HG02623 (cell line): ENCODE measurements around the gene HCFC2.
"Not testable (repeated sequence)": the region's sequence is repeated elsewhere in the genome, so short reads cannot be mapped to it uniquely, and the experiment has no call there.

Experiments
- ATAC-seq: cut with Tn5 transposase; IDR thresholded peaks from one replicate; pipeline ENCODE4 v1.9.1; 2021; ENCODE audit warnings: moderate library complexity; ENCODE audit not compliant: unreplicated experiment

The HCFC2 gene

DNA sequence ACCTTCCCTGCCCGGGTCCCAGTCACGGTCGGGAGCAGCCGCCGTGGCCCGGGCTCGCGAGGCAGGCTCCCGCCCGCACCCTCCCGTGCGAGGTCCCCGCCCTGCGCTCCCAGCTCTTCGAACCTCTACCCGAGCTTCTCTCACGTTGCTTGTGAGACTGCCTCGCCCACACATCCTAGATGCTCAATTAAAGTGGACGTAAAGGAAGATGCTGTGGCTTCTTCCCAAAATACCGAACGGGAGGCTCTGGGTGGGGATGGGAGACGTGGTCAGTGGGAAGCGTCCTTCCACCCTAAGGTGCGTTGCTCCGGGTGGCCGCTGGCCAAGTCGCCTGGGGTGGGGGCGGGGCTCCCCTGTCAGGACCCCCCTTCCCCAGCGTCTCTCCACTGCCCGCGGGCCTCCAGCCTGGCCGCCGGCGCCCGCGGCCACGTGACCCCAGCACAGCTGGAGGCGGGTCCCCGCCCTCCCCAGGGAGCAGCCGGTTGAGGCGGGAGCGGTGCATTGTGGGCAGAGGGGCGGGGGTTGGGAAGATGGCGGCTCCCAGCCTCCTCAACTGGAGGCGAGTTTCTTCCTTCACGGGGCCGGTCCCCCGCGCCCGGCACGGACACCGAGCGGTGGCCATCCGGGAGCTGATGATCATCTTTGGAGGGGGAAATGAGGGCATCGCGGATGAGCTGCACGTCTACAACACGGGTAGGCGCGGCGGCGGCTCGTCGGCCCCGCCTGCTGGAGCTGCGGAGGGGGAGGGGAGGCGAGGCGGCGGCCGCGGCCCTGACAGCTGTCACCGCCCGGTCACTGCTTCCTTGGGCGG is at the start of gene HCFC2:
TSS of gene HCFC2 (plus strand) at position 501 of the 811 bp plus-strand sequence. CDS start at position 531, 30 bp downstream.
- peak; percentile 87 for ATAC-seq

DNA sequence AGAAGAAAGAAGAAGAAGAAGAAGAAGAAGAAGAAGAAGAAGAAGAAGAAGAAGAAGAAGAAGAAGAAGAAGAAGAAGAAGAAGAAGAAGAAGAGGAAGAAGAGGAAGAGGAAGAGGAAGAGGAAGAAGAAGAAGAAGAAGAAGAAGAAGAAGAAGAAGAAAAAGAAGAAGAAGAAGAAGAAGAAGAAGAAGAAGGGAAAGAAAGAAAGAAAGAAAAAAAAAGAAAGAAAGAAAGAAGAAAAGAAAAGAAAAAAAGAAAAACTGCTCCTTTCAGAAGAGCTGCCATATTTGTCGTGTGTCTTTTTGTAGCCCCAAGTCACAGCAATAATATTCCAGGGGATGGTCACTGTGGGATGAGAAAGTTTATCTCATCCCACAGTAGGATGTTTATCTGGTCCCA is 42.5 kb upstream of the HCFC2 start:
- ATAC-seq: not testable (repeated sequence)

DNA sequence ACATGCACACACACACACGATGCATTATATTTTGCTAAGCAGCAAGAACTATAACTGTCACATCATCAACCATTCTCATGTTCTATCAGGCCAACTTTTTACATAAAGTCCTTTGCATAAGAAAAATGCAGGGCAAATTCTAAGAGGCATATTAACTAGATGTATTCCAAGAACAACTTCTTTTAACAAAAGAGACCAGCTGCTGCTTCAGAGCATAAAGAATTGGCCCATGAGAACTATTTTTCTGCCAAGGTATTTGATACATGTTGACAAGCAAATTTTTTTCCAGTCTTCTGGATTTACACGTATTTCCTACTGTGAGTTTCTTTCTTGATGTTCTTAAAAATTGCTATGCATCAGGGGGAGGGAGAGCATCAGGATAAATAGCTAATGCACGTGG is 41.5 kb upstream of the HCFC2 start:
- no peak for ATAC-seq

DNA sequence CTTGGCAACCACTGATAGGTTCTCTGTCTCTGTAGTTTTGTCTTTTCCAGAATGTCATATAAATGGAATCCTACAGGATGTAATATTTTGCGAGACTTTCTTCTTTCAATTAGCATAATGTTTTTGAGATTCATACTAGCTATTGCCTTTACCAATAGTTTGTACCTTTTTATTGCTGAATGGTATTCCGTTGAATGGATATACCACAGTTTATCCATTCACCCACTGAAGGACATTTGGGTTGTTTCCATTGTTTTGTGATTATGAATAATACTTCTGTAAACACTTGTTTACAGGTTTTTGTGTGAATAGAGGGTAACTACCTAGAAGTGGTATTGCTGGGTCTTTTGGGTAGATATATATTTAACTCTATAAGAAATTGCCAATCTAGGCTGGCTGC is 40.6 kb upstream of the HCFC2 start:
- no peak for ATAC-seq

DNA sequence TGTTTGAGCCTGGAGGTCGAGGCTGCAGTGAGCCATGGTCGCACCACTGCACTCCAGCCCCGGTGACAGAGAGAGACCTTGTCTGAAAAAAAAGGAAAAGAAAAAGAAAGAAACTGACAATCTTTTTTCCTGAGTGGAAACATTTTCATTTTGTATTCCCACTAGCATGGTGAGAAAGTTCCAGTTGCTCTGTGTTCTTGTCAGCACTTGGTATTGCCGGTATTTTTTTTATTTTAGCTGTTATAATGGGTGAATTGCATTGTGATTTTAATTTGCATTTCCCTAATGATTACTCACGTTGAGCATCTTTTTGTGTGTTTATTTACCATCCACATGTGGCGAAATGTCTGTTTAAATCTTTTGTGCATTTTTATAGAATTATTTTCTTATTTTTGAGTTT is 40.0 kb upstream of the HCFC2 start:
- no peak for ATAC-seq

DNA sequence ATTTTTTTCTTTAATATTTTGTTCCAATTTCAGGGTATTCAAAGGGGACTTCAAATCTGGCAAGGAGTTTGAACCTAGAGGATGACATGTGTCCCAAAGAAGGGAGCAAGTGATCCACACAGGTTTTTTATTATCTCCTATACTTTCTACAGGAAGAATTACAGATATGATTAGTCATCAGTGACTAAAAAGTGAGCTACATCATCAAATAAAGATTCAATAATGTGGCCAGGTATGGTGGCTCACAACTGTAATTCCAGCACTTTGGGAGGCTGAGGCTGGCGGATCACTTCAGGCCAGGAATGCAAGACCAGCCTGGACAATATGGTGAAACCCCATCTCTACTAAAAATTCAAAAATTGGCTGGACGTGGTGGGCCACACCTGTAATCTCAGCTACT is 38.6 kb upstream of the HCFC2 start:
- no peak for ATAC-seq

DNA sequence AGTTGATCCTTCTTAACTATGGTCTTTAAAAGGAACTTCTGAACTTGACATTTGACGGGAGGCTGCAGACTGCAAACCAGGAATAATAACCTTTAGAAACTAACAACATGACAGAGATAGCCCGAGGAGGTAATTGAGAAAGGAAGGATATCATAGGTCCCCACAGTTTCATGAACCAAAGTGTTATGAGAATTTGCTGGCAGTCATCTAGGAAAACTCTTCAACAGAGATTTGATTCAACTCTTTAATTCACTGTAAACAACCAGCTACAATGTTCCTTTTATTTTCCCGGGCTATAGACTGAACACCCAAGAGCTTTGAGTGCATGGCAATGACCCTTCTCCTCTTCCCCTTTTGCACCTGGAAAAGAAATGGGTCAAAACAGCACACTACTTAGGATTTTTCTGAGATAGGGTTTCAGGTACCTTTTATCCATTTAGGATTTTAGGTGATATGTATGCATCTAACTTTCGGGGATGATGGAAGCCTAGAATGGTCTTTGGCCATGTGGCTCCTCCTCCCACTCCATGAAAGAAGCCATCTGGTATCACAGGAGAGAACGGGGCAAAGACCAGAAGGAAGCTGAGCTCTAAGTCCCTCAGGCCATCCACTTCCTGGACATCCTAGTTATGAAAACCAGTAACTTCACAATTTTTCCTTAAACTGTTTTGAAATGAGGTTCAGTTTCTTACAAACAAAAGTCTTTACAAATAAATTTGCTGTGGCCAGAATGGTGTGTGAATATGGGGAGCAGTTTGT is 37.3 kb upstream of the HCFC2 start:
- no peak for ATAC-seq

DNA sequence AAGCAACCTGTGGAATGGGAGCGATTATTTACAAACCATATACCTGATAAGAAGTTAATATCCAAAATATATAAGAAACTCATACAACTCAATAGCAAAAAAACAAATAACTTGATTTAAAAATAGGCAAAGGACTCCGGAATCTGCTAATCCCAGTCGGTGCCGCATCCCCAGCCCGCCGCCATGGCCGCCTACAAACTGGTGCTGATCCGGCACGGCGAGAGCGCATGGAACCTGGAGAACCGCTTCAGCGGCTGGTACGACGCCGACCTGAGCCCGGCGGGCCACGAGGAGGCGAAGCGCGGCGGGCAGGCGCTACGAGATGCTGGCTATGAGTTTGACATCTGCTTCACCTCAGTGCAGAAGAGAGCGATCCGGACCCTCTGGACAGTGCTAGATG is 33.7 kb upstream of the HCFC2 start:
- ATAC-seq: not testable (repeated sequence)

DNA sequence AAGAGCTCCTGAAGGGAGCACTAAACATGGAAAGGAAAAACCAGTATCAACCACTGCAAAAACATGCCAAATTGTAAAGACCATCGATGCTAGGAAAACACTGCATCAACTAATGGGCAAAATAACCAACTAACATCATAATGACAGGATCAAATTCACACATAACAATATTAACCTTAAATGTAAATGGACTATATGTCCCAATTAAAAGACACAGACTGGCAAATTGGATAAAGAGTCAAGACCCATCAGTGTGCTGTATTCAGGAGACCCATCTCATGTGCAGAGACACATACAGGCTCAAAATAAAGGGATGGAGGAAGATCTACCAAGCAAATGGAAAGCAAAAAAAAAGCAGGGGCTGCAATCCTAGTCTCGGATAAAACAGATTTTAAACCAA is 28.2 kb upstream of the HCFC2 start:
- not testable (repeated sequence) for ATAC-seq

DNA sequence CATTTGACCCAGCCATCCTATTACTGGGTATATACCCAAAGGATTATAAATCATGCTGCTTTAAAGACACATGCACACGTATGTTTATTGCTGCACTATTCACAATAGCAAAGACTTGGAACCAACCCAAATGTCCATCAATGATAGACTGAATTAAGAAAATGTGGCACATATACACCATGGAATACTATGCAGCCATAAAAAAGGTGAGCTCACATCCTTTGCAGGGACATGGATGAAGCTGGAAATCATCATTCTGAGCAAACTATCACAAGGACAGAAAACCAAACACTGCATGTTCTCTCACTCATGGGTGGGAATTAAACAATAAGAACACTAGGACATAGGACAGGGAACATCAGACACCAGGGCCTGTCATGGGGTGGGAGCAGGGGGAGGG is 24.6 kb upstream of the HCFC2 start:
- ATAC-seq: not testable (repeated sequence)

DNA sequence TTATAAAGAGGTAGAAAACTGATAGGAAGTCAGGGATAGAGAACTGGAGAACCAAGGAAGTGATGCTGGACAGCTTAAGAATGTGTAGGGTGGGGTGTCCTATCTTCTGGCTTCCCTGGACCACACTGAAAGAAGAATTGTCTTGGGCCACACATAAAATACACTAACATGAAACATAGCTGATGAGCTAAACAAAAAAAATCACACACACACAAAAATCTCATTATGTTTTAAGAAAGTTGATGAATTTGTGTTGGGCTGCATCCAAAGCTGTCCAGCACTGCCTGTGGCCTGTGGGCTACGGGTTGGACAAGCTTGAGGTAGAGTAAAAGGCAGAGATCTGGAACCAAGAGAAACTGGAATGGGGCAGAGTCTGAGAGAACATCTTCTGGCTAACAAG is 21.8 kb upstream of the HCFC2 start:
- ATAC-seq: no peak

DNA sequence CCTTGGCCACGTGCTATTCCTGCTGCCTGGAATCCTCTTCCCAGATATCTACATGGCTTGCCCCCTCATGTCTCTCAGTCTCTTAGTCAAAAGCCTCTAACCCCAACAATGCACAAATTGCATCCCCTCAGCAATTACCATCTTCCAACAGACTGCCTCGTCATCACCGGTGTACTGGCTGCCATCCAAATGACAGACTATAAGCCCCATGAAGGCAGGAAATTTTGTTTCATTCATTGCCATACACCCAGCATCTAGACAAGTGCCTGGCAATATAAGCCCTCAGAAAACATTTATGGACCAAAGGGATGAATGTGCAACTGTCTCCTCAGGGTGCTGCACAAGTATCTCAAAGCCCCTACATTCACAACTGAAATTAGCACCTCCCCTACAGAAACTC is 20.2 kb upstream of the HCFC2 start:
- ATAC-seq: no peak

DNA sequence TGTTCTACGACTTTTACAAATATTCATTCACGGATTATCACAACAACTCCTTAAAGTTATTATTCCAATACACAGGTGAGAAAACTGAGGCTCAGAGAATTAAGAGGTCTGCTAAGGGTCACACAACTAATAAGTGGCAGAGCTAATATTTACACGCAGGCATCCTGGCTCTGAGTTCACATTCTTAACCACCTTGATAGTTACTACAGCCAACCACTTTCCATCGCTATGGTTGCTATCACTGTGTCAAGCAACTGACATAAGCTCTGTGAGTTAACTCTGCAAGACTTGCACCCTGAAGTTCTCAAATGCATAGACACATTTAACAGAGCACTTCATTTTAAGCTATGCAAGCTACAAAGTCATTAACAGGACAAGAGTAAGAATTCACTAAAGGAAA is 18.0 kb upstream of the HCFC2 start:
- no peak for ATAC-seq

DNA sequence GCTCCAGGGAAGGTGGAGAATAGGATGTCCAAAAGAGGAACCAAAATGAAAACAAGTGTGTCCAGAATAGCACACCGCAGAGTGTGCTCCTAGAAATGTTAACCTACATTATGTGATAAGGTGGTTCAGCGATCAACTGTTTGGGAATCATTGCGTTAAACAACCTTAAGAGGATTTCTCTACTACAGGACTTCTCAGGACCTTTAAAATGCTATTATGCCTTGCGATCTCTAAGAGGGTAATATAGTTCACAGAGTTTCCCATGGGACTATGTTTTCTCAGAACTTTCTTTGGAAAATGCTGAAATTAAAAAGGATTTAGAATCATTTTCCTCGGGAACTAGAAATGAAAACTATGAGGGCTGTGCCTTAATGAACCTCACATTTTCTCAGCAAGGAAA is 16.2 kb upstream of the HCFC2 start:
- no peak for ATAC-seq

DNA sequence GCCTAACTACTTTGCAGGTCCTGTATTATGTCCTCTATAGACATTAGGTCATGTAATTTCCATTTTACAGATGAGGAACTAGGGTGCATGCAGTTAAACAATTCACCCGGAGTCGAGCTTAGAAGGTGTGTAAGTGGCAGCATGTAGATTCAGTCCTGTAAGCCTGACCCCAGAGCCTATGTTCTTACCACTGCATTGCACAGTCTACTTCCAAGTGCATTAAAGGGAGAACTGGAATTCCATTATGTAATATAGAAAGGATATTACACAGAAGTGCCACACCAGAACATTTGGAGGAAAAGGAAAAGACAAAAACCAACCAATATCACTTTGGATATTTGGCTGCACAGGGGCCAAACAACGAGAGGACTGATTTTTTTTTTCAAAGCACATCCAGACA is 15.5 kb upstream of the HCFC2 start:
- no peak for ATAC-seq

DNA sequence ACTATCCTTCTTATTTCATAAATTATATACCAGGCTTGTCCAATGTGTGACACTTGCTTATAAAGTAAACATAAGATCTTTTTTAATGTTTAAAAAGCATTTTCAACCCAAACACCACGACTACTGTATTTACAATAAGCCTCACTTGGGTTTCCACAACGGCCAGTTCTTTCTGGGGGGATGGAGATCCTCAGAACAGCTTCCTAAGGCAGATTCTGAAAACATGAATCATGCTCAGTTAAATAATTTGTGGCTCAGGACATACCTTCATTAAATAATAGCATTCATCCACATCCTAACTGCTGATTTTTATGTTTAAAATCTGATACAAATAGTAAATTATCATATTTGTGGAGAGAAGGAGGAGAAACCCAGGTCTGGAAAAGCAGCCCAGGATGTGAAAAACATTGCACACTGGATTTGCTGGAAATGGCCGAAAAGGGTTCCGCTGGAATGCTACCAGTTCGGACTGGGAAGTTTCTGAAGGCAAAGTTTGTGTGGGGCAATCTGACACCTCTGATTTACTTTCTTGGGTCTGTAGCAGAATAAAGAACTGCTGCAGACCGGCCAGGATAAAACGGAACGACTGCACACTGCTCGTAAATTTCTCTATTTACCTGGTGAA is 14.9 kb upstream of the HCFC2 start:
- no peak for ATAC-seq

DNA sequence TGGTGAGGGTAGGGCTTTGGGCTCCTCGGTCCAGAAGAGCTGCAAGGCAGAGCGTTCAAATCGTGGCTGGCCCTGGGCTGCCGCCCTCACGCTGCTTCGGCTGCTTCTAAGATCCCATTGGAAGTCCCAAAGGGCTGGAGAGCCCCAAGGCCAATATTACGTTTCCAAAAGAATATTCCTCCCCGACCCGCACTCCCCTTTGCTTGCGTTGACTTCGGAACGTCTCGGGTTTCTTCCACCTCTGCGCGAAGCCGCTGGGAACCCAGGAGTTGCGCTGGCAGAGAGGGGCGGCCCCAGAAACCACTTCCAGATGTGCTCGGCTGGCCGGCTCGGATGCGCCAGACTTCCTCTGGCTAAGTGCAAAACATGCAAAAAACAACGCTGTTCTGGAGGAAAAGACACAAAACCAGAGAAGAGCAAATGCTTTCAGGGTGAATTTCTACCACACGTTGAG is 14.4 kb upstream of the HCFC2 start, which contains the start of gene GLT8D2:
TSS of gene GLT8D2 (minus strand) at position 285 of the 454 bp plus-strand sequence. CDS start 30,539 bp downstream, outside the sequence.
- ATAC-seq: no peak

DNA sequence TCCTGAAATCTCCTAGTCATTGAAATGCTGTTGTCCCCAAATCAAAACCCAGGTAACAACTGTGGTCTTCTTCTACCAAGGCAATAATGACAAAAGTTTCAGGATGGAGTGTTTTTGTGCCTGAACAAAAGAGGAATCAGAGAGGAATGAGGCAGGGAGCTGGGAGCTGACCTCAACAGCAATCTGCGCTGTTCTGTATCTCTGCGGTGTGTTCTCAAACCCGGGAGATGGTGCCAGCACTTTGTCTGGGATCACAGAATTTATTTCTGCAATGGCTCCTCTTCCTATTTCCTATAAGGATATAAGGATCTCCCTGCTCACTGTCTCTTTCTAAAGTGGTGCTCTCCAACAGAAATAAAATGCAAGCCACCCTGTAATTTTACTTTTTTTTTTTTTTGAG is 13.9 kb upstream of the HCFC2 start:
- ATAC-seq: no peak

DNA sequence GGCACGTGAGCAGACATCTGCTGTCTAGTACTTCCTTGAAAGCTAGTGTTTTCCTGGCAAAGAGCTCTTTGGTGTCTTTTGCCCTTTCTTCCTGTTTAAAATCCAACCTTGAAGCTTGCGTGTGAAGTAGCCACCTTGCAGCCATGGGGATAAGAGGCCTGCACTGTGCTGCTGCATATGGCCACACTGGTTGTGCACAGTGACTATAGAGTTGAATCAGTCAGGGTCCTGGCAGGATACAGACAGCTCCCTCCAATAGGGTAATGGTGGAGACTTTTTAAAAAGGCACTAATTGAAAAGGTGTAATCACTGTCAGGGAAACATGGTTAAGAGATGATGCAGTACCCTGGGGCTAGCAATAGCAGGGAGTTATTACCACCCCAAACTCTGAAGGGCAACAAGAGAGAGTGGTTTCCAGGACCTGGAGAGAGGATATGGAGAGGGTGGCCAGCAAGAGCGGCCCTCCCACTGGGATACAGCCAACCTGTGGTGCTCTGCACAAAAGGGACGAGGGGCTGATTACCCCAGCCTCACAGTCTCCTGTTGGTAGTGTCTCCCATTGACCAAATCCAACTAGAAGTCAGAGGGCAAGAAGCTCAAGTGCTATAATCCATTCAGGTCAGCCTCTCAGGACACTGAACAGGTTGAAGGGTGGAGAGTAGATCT is 9.5 kb upstream of the HCFC2 start:
- ATAC-seq: no peak

DNA sequence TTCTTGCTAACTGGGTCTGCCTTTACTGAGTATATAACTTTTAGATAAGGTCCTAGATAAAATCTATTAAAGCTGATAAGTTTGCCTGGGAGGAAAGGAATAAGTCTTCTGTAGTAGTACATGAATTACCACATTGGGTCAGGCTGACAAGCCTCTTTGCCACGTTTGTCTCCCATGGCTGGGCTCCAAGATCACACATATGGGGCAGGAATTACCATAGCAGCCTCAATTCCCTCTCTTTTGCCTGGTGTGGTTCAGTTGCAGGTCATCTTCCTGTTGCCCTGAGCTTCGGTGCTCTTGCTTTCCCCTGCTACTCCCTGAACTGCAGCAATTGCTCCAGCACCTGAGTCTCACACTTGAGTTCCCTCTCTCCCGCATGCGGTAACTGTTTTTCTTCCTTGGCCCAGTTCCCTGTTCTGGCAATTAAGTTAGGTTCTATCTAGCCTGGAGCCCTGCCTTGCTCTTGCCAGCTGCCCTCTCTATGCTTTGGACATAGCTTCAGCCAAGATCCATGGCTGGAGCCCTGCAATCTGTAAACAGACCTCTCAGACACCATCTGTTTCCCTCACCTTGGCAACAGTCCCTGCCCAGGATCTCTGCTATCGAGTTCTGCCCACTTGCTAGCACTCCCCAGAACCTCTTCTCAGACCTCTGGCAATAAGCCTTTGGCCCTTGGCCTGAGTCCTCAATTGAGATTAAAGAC is 8.5 kb upstream of the HCFC2 start:
- no peak for ATAC-seq
